Measurements from ENCODE around the gene RPL32.

DNA sequence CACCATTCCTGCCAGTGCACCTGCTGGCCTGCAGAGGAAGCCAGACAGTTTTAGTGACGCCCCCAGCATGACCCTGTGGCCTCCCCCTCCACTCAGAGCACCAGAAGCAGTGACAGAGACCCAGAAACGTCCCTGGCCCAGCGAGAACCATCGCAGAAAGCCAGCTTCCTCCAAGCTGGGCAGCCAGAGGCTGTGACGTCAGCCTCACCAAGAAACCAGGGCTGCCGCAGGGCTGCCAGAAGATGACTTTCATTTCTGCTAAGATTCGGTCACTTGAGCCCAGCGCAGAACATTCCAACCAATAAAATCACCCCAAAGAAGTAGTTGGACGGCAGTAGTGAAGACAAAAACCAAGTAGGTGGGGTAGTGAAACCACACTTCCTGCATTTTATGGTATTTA lies 29.6 kb upstream of the RPL32 start:
- TF ChIP-seq EZH2 (IDR thresholded peaks at IDR 0.05; ENCODE audit: borderline replicate concordance) = no peak
- TF ChIP-seq, protein P1, sequence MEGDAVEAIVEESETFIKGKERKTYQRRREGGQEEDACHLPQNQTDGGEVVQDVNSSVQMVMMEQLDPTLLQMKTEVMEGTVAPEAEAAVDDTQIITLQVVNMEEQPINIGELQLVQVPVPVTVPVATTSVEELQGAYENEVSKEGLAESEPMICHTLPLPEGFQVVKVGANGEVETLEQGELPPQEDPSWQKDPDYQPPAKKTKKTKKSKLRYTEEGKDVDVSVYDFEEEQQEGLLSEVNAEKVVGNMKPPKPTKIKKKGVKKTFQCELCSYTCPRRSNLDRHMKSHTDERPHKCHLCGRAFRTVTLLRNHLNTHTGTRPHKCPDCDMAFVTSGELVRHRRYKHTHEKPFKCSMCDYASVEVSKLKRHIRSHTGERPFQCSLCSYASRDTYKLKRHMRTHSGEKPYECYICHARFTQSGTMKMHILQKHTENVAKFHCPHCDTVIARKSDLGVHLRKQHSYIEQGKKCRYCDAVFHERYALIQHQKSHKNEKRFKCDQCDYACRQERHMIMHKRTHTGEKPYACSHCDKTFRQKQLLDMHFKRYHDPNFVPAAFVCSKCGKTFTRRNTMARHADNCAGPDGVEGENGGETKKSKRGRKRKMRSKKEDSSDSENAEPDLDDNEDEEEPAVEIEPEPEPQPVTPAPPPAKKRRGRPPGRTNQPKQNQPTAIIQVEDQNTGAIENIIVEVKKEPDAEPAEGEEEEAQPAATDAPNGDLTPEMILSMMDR (IDR thresholded peaks at IDR 0.05; ENCODE audit: poor library complexity) = no peak

Data from hepatocyte (in vitro differentiated cells).